Cardiac muscle cell (in vitro differentiated cells and primary cell): Measurements from ENCODE around the gene ABAT. TPM values are rescaled to one million over a fixed set of nuclear protein-coding genes. Genes with fewer than 3 reads are reported as not detected.

ENCODE experiments used
- DNase-seq, 2 donors: peaks; one replicate each; pipeline versions ENCODE4 v3.0.0 to v3.0.0-alpha.2; 2010 to 2017; ENCODE audit warnings: low read depth in 1 of 2, low spot score in 1 of 2
- H3K27ac ChIP-seq: fragments of 200-600 bp; sonication (generic); 2 replicates; pipeline ENCODE4 v1.5.1; 2016
- H3K27me3 ChIP-seq: fragments of 200-600 bp; sonication (generic); 2 replicates; pipeline ENCODE4 v1.6.0; 2016; ENCODE audit warnings: control low read depth
- H3K36me3 ChIP-seq: fragments of 200-600 bp; sonication (generic); 2 replicates; pipeline ENCODE4 v1.5.1; 2016; ENCODE audit warnings: control low read depth
- H3K4me1 ChIP-seq: fragments of 200-600 bp; sonication (generic); 2 replicates; pipeline ENCODE4 v1.8.1; 2017; ENCODE audit warnings: low read depth, mild to moderate bottlenecking, mixed run types
- H3K4me3 ChIP-seq: fragments of 200-600 bp; sonication (generic); 2 replicates; pipeline ENCODE4 v1.5.1; 2016; ENCODE audit warnings: mild to moderate bottlenecking
- H3K9me3 ChIP-seq: fragments of 200-600 bp; sonication (generic); 2 replicates; pipeline ENCODE4 v1.5.1; 2017; ENCODE audit warnings: low read depth, mild to moderate bottlenecking, control low read depth
- polyA plus RNA-seq: library from polyadenylated mRNA; unstranded; fragments of >200 nt; fragmentation: Nextera tagmentation; extraction: Ambion mirVana; gene quantifications from 2 replicates; pipeline ENCODE4 v1.2.1, GENCODE V29; 2016
- total RNA-seq: library from RNA; depleted of rRNA; stranded (reverse); fragments of >200 nt; gene quantifications from 2 replicates; pipeline ENCODE4 v1.2.3, GENCODE V29; 2016
- TF ChIP-seq, protein P1 (sequence below): IDR thresholded peaks from 2 replicates; pipeline ENCODE4 v1.5.1; 2012; ENCODE audit warnings: low read depth, mild to moderate bottlenecking, low read length

Gene ABAT
- total and polyA plus RNA-seq, 2 experiments from 2014 or later = 54.4 to 71.4 TPM

GRCh38 chr16:8639694-8640093 lies 34.7 kb upstream of the ABAT start:
- Histone ChIP-seq H3K4me3 (no peak overlapping the region), H3K27me3 (no peaks in the 10 kb centered on the region), H3K9me3 (no peaks in the 10 kb centered on the region), H3K27ac (no peak overlapping the region), H3K4me1 (no peaks in the 10 kb centered on the region), H3K36me3 (peaks cover 54% of the 10 kb centered on the region)
- no peak for DNase-seq
- TF ChIP-seq, protein P1, sequence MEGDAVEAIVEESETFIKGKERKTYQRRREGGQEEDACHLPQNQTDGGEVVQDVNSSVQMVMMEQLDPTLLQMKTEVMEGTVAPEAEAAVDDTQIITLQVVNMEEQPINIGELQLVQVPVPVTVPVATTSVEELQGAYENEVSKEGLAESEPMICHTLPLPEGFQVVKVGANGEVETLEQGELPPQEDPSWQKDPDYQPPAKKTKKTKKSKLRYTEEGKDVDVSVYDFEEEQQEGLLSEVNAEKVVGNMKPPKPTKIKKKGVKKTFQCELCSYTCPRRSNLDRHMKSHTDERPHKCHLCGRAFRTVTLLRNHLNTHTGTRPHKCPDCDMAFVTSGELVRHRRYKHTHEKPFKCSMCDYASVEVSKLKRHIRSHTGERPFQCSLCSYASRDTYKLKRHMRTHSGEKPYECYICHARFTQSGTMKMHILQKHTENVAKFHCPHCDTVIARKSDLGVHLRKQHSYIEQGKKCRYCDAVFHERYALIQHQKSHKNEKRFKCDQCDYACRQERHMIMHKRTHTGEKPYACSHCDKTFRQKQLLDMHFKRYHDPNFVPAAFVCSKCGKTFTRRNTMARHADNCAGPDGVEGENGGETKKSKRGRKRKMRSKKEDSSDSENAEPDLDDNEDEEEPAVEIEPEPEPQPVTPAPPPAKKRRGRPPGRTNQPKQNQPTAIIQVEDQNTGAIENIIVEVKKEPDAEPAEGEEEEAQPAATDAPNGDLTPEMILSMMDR = no peak

DNA sequence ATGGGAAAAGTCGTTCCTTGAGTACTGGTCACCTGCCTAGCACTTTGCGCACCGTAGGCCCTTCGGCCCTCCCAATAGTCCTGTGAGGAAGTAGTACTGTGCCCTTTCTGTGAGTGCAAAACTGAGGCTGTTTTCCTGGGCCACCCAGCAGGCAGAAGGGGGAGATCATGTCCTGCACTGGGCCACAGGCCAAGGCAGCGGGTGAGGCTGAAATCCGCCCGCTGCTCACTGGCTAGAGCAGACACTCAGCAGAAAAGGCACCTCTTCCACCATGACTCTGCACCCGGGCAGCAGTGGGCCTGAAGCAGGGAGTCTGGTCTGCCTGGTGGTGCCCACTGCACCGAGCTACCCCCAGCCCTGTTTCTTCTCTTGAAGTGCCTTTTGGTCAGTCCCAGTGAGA lies 32.7 kb upstream of the ABAT start:
- no peak for DNase-seq
- H3K4me1 ChIP-seq = no peaks in the 10 kb centered on the region
- no peaks in the 10 kb centered on the region for H3K9me3 ChIP-seq
- H3K4me3 ChIP-seq = no peak overlapping the region
- H3K27me3 ChIP-seq = no peaks in the 10 kb centered on the region
- TF ChIP-seq, protein P1 = no peak
- no peak overlapping the region for H3K27ac ChIP-seq
- peaks cover 49% of the 10 kb centered on the region for H3K36me3 ChIP-seq

GRCh38 chr16:8642146-8642545 lies 32.3 kb upstream of the ABAT start:
- Histone ChIP-seq H3K36me3 (peaks cover 45% of the 10 kb centered on the region), H3K4me3 (no peak overlapping the region), H3K27ac (no peak overlapping the region), H3K9me3 (no peaks in the 10 kb centered on the region), H3K4me1 (no peaks in the 10 kb centered on the region), H3K27me3 (no peaks in the 10 kb centered on the region)
- TF ChIP-seq, protein P1 = no peak
- DNase-seq = no peak

DNA sequence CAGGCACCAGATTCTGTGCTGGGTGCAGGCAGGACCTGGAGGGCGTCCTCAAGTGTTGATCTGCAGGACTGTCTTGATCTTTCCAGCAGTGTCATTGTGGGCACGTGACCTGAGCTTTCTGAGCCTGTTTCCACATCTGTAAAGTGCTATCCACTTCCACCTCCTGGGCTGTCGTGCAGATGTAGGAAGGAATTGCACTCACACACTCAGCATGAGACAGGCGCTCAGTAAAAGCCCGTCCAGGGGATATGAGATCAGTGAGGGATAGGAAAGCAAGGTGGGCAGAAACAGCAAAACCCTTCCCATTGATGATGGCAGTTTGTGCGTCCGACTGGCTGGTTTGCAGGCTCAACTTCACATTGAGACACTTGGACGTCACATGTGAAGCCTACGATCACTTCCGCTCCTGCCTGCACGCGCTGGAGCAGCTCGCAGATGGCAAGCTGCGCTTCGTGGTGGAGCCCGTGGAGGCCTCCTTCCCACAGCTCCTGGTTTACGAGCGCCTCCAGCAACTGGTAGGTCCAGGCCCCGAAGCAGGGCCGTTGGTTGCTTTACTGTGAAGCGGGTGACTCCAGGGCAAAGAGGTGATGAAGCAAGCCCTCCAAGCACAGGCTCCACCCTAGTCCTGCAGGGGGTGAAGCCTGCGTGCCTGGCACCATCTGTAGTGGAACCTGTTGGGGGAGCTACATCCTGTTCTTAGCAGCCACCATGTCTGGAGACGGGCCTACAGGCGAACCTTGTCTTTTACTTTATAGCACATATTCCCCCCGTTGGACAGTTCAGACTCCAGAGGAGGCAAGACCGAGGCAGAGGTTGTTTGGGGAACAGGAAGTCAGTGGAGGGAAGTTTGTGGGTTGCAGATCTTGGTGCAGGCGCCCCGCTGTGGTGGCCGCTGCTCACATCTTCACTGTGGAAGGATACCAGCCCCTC lies 29.9 kb upstream of the ABAT start:
- Histone ChIP-seq H3K36me3 (peaks cover 46% of the 10 kb centered on the region), H3K9me3 (no peaks in the 10 kb centered on the region), H3K27me3 (no peaks in the 10 kb centered on the region), H3K4me3 (no peak overlapping the region), H3K4me1 (no peaks in the 10 kb centered on the region), H3K27ac (no peak overlapping the region)
- DNase-seq = no peak
- TF ChIP-seq, protein P1 = no peak

DNA sequence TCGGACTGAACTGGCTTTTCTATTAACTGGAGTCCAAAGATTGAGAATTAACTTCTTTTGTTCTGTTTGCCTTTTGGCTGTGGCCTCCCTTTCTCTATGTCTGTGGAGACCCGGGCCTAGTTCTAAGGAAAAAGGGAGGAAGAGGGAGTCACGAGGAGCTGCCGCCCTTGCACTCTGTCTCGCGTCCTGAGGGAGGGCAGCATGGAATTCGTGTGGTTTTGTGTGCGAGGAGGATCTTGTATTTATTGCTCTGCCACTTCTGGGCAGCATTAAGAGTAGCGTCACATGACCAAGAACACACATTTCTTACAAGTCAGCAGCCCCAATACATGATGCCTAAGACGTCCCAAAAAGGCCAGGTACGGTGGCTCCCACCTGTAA lies 29.3 kb upstream of the ABAT start:
- Histone ChIP-seq H3K36me3 (peaks cover 43% of the 10 kb centered on the region), H3K27ac (no peak overlapping the region), H3K4me3 (no peak overlapping the region), H3K27me3 (no peaks in the 10 kb centered on the region), H3K4me1 (no peaks in the 10 kb centered on the region), H3K9me3 (no peaks in the 10 kb centered on the region)
- TF ChIP-seq, protein P1 = no peak
- DNase-seq = no peak
